Mucosa of stomach (tissue), 1 donor: Measurements from ENCODE around the gene TREX2.

ENCODE experiments used
- H3K27me3 ChIP-seq: one replicate; pipeline ENCODE4 v1.7.0; 2013; ENCODE audit warnings: mild to moderate bottlenecking, low read length; ENCODE audit not compliant: control insufficient read depth, insufficient read depth
- H3K36me3 ChIP-seq: one replicate; pipeline ENCODE4 v1.7.0; 2013; ENCODE audit warnings: low read length; ENCODE audit not compliant: control insufficient read depth, insufficient read depth
- H3K4me1 ChIP-seq: one replicate; pipeline ENCODE4 v1.7.0; 2013; ENCODE audit warnings: mild to moderate bottlenecking, low read length; ENCODE audit not compliant: control insufficient read depth, insufficient read depth
- H3K4me3 ChIP-seq: one replicate; pipeline ENCODE4 v1.7.0; 2013; ENCODE audit warnings: low read length
- H3K9ac ChIP-seq: one replicate; pipeline ENCODE4 v1.7.0; 2013; ENCODE audit warnings: mild to moderate bottlenecking, low read length, moderate library complexity
- H3K9me3 ChIP-seq: one replicate; pipeline ENCODE4 v1.7.0; 2013; ENCODE audit warnings: mild to moderate bottlenecking, low read length, moderate library complexity; ENCODE audit not compliant: control insufficient read depth
- donor health status: Pancreatic carcinoma.

TREX2 gene

DNA sequence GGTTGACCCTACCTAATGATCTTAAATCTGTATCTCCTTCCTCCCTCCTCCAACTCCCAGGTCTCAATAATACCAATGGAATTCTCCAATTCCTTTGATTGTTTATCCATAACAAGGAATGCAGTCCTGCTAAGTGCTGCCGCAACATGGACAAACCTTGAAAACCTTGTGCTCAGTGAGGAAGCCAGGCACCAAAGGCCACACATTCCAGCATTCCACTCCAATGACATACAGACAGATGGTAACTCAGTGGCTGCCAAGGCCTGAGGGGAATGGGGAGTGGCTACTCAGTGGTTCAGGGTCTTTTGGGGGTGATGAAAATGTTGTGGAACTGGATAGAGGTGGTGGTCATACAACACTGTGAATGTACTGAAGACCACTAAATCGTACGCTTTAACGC, 14.1 kb upstream of the TREX2 start:
- Histone ChIP-seq H3K36me3 (no peaks in the 10 kb centered on the region), H3K9ac (no peak overlapping the region), H3K4me3 (no peak overlapping the region), H3K4me1 (no peaks in the 10 kb centered on the region), H3K27me3 (no peaks in the 10 kb centered on the region), H3K9me3 (no peaks in the 10 kb centered on the region)

DNA sequence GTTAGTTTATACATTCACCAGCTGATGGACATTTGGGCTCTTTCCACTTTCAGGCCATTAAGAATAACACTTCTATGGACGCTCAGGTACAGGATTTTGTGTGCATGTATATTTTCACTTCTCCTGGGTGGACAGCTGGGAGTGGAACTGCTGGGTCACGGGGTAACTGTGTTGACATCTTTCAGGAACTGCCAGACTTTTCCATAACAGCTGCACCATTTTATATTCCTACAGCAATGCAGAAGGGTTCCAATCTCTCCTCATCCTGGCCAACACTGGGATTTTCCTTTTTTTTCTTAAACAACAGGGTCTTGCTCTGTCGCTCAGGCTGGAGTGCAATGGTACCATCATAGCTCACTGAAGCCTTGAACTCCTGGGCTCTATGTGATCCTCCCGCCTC, 12.6 kb upstream of the TREX2 start:
- H3K27me3 ChIP-seq, result no peaks in the 10 kb centered on the region

DNA sequence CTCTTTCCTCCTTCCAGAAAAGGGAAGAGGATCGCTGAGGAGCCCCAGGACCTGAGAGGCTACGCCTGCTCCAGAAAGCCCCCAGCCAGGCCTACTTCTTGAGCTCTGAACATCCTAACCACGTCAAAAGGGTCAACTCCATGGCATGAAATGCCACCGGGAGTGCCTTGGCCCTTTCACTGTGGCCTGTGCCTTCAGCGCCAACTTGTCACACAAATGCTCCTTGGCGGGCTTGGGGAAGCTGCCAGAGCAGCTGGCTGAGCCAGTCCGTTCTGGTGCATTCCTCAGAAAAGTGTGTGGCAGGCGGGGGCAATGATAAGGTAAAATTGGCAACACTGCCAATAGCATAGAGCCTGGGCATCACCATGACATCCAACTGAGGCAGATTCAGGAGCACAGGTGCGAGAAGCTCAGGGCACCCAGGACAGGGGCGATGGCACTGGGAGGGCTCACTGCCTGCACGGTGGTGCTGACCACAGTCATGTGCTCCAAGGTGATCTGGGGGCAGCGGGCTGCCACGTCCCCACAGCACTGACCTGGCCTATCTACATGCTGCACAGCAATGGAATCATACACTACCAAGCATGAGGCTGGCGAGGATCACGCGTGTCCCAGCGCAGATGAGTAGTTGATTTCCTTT, 12.1 kb upstream of the TREX2 start:
- no peaks in the 10 kb centered on the region for H3K27me3 ChIP-seq
- no peak overlapping the region for H3K4me3 ChIP-seq
- no peaks in the 10 kb centered on the region for H3K36me3 ChIP-seq
- H3K9me3 ChIP-seq, result no peaks in the 10 kb centered on the region
- H3K4me1 ChIP-seq, result no peaks in the 10 kb centered on the region
- H3K9ac ChIP-seq, result no peak overlapping the region

More for the DNA sequence above, 12.6 kb upstream of the TREX2 start:
- Histone ChIP-seq H3K9me3 (no peaks in the 10 kb centered on the region), H3K9ac (no peak overlapping the region), H3K4me3 (no peak overlapping the region), H3K4me1 (no peaks in the 10 kb centered on the region), H3K36me3 (no peaks in the 10 kb centered on the region)

DNA sequence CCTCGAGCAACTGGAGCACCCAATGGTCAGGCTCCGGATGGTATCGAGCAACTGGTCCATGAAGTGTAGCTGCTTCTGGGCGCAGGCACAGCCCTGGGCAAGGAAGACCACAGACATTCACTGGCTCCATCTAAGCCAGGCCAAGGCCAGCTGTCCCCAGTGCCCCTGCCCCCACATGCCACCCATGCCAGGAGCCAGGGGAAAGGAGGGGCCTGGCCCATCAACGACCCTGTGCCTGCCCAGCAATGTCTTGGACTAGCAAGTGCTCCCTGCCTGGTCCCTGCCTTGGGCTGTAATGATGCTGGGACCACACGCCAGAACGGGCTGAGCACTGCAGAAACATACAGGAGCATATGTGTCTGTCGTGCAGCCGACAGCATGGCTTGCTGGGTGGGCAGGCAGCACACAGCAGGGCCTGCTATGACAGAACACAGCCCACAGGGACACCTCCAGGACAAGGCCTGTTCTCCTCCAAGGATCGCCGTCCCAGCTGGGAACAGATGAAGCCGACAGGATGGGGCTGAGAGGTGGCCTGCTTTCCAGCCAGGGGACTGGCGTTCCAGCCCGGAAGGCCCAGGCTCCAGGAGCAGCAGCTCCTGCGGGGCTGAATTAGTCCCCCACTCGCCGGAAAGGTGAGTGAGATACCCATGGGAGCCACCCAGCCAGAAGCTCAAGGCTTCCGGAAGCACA, 11.4 kb upstream of the TREX2 start:
- H3K4me1 ChIP-seq, result no peaks in the 10 kb centered on the region
- no peak overlapping the region for H3K9ac ChIP-seq
- no peaks in the 10 kb centered on the region for H3K9me3 ChIP-seq
- H3K4me3 ChIP-seq, result no peak overlapping the region
- no peaks in the 10 kb centered on the region for H3K27me3 ChIP-seq
- H3K36me3 ChIP-seq, result no peaks in the 10 kb centered on the region

DNA sequence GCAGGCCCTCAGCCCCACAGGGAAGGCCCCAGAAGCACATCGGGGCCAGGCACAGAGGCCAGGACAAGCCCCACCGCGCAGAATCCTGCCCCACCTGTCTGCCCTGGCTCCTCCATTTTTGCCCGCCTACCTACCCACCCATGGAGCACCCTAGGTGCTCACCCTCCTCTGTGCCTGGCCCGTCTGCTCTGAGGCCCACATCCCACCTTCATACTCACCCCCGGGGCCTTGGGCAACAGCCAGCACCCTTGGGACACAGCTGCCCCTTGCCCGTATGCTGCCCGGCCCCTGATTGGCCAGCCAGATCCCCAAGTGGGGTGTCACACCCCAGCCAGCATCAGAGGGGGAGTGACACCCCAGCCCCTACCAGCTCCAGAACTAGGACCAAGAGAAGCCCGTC, 10.8 kb upstream of the TREX2 start:
- no peak overlapping the region for H3K9ac ChIP-seq
- H3K9me3 ChIP-seq, result no peaks in the 10 kb centered on the region
- H3K27me3 ChIP-seq, result no peaks in the 10 kb centered on the region
- H3K4me3 ChIP-seq, result no peak overlapping the region
- H3K4me1 ChIP-seq, result no peaks in the 10 kb centered on the region
- H3K36me3 ChIP-seq, result no peaks in the 10 kb centered on the region

DNA sequence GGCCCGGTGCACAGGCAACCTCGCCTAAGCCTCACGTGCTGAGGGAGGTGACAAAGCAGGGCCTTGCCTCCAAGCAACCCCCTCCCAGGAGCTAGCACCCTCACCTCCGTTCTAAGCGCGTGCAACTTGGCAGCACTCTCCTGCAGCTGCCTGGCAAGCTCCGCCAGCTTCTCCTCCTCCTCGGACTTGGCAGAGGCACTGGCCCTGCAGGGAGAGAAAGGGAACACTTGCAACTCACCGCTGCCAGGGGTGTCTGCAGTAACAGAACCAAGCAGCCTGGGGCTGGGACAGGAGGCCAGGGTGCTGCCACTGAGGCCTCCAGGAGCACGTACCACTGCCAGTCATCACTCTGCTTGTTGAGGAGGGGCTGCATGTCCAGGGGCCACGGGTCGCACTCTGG, 10.3 kb upstream of the TREX2 start:
- no peaks in the 10 kb centered on the region for H3K4me1 ChIP-seq
- H3K9ac ChIP-seq, result no peak overlapping the region
- H3K4me3 ChIP-seq, result no peak overlapping the region
- no peaks in the 10 kb centered on the region for H3K9me3 ChIP-seq
- H3K36me3 ChIP-seq, result no peaks in the 10 kb centered on the region
- no peaks in the 10 kb centered on the region for H3K27me3 ChIP-seq

DNA sequence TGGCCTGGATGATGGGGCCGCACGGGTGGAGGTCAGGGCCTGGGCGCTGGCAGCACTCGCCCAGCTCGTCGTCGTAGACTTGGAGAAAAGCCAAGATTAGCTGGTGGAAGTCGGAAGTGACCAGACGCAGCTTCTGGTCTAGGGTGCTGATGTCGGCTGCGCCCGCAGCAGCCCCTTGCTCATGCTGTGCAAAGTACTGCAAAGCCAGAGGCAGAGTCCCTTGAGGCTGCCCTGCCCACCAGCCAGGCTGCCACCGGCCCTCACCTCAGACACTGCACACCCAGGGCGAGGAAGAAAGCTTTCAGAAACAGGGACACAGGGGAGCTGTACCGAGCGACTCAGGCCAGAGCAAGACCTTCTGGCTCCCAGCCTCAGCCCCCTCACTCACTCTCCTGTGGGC, 9.7 kb upstream of the TREX2 start:
- H3K4me1 ChIP-seq, result no peaks in the 10 kb centered on the region
- H3K9ac ChIP-seq, result no peak overlapping the region
- no peaks in the 10 kb centered on the region for H3K36me3 ChIP-seq
- H3K4me3 ChIP-seq, result no peak overlapping the region
- H3K9me3 ChIP-seq, result no peaks in the 10 kb centered on the region
- H3K27me3 ChIP-seq, result no peaks in the 10 kb centered on the region

DNA sequence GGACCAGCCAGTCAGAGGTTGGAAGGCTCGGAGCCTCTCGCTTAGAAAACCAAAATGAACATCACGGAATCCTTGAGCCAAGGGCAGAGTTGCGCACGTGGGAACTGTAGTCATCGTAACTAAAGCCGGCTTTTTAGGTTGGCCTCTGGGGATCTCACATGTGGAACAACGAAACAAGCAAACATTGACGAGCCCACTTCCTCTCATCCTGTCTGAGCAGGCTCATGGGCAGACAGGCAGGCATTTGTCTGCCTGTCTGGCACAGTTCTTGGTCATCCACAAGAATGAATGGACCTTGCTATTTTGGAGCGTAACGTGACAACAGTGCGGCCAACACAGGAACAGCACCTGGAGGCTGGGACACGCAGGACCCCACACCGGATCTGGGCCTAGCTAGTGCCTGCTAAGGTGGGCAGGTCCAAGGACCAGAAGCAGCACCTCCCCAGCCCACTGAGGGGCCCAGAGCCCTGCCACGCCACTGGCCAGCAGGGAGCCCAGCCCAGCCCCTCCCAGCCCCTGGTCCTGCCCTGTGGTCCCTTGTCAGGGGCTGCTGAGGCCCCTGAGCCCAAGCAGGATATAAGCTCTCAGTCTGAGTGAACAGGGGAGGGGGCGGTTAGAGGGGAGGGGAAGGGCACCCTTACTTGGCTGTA, 9.2 kb upstream of the TREX2 start:
- Histone ChIP-seq H3K27me3 (no peaks in the 10 kb centered on the region), H3K4me3 (no peak overlapping the region), H3K9ac (no peak overlapping the region), H3K4me1 (no peaks in the 10 kb centered on the region), H3K9me3 (no peaks in the 10 kb centered on the region), H3K36me3 (no peaks in the 10 kb centered on the region)

DNA sequence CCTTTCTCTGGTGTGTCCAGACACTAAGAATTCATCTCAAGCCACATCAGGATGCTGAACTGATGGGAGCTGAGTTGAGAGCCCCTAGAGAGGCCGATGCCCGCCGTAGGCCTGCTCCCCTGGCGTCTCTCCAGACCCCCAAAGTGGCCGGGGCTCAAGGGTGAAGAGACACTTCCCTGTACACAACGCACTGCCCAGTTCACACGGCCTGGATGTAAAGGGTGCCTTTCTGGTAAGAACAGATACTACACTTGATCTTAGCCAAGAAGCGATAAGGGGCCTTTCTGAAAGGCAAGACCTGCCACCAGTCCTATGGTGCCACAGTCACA, 5.1 kb upstream of the TREX2 start:
- Histone ChIP-seq H3K4me1 (no peaks in the 10 kb centered on the region), H3K4me3 (no peak overlapping the region), H3K27me3 (no peaks in the 10 kb centered on the region), H3K9ac (no peak overlapping the region), H3K9me3 (no peaks in the 10 kb centered on the region), H3K36me3 (no peaks in the 10 kb centered on the region)

DNA sequence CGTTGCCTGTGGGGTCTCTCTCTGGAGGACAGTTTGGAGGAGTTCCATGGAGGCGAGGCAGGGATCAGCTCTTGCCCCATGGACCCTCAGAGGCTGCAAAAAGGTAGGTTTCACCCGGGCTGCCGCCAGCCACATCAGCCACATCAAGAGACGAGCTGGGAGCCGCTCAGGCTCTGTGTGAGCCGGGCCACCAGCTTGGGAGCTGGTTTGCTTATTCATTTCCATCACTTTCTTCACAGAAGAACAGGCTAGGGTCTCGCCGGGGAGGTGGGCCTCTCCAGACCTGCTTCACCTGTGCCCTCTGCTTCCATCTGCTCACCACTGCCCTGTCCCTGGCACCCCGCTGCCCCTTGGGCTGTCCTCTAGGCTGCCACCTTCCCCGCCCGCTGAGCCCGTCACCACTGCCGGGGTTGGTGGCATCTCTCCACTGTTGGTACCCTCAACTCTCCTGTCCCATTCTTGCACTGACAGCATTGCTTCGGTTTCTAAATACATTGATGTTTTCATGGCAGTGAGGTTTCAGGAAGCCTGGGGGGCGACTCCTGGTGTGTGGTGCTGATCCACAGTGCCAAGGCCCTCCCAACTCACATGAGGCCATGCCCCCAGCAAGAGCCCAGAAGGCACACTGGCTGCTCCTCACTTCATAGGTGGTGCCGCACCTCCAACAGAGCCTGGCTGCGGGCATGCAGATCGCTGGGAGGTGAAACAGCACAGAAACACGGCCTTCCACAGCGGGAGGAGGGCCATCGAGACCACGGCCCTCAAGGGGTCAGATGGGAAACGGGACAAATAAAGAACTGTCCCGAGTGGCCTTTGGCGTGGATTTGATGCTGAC, 4.5 kb upstream of the TREX2 start:
- no peaks in the 10 kb centered on the region for H3K27me3 ChIP-seq
- H3K36me3 ChIP-seq, result no peaks in the 10 kb centered on the region
- H3K9me3 ChIP-seq, result no peaks in the 10 kb centered on the region
- no peaks in the 10 kb centered on the region for H3K4me1 ChIP-seq
- no peak overlapping the region for H3K4me3 ChIP-seq
- no peak overlapping the region for H3K9ac ChIP-seq

DNA sequence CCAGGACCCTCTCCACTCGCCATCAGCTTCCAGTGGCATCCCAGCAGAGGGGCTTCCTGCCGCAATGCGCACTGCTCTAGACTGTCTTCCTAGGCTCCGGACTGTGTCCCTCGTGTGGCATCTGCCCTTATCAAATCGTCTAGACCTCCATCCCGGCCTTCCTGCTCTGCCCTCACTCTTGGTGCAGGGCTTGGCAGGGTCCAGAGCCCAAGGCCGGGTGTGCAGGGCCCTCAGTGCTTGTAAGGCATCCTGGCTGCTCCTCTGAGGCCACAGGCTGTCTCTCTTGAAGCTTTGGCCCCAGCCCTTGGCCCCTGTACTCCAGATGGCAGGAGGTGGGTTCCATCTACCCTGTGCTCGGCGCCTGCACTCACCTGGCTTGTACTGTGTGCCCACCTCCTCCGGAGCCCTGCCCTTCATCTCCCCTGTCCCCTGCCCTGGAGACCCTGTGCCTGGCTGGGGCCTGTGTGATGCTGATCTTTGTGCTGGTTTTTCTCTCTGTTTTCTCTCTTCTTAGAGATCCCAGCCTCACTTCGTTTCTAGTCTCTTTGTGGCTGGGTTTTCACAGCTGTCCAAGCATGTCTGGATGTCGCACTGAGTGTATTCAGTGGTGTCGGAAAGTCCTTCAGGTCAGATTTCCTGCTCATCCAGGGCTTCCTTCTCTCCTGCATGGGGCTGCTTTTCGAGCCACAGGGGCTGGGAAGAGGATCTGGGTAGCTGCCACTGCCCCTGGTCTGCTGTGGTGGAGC, 3.7 kb upstream of the TREX2 start:
- Histone ChIP-seq H3K4me1 (no peaks in the 10 kb centered on the region), H3K4me3 (no peak overlapping the region), H3K27me3 (no peaks in the 10 kb centered on the region), H3K36me3 (no peaks in the 10 kb centered on the region), H3K9me3 (no peaks in the 10 kb centered on the region), H3K9ac (no peak overlapping the region)
